Measurements from ENCODE around the gene COMP. TPM values are rescaled to one million over a fixed set of nuclear protein-coding genes. Genes with fewer than 3 reads are reported as not detected.
"Not testable (repeated sequence)": the region's sequence is repeated elsewhere in the genome, so short reads cannot be mapped to it uniquely, and the experiment has no call there.

COMP gene
- total RNA-seq, 1 experiment from 2014 or later, result 0.04 TPM

GRCh38 chr19:18736415-18737336, 54.4 kb downstream of the COMP start:
- Histone ChIP-seq H3K9ac (ENCODE audit: low read length) (no peak overlapping the region), H4K20me1 (ENCODE audit: low read length) (no peaks in the 10 kb centered on the region), H2AFZ (ENCODE audit: low read length) (no peak overlapping the region), H3K9me2 (replicated peaks; ENCODE audit: low read length) (no peaks in the 10 kb centered on the region), H3K9me3 (ENCODE audit: low read length) (no peaks in the 10 kb centered on the region), H3K36me3 (ENCODE audit: low read depth, low read length) (no peaks in the 10 kb centered on the region), H3K27me3 (ENCODE audit: low read length) (no peaks in the 10 kb centered on the region), H3K4me1 (ENCODE audit: insufficient read depth, low read length) (peaks cover 9% of the 10 kb centered on the region; the same call in 1 of the 2 replicates), H3K4me2 (ENCODE audit: low read length) (no peak overlapping the region), H3K27ac (ENCODE audit: low read length) (no peak overlapping the region), H3K79me2 (ENCODE audit: low read length) (no peaks in the 10 kb centered on the region), H3F3A (ENCODE audit: low read length, unreplicated experiment) (no peaks in the 10 kb centered on the region), H3K4me3 (ENCODE audit: low read length) (no peak overlapping the region)
- BruUV-seq (replicated peaks), result no TSS peak
- no peak for TF ChIP-seq EZH2phosphoT487 (IDR thresholded peaks at IDR 0.05; ENCODE audit: borderline replicate concordance, low read length)
- TF ChIP-seq CTCF (conservative IDR thresholded peaks at IDR 0.05; ENCODE audit: low read depth, low read length), result no peak
- TF ChIP-seq EZH2 (IDR thresholded peaks at IDR 0.05; ENCODE audit: low read length, unreplicated experiment), result no peak
- CTCF ChIA-PET, result no interaction called here
- intact Hi-C loops (cut with micrococcal nuclease), result no loop called here
- ATAC-seq (no peak), DNase-seq (no peak)
- POLR2A ChIA-PET (ENCODE audit: unreplicated experiment), result no interaction called here

DNA sequence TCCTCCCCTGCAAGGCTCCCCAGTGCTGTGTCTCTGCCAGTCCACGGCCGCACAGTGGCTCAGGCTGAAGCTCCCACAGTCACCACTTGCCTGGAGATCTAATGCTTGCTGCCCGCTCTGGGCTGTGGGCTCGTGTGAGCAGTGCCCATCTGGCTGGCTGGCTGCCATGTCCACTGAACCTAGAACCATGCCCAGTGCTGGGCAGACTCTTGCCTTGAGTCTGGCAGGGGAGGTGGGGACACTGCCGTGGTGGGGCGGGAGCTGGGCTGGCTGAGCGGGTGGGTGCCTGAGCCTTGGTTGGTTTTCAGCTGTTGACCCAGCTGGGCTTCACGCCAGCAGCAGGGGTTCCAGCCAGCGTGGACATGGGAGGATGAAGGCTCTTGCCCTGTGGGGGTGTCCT, 55.4 kb downstream of the COMP start:
- H3K36me3 ChIP-seq (ENCODE audit: low read depth, low read length), result no peaks in the 10 kb centered on the region
- no peaks in the 10 kb centered on the region for H3K9me2 ChIP-seq (replicated peaks; ENCODE audit: low read length)
- H3K9ac ChIP-seq (ENCODE audit: low read length), result no peak overlapping the region
- H4K20me1 ChIP-seq (ENCODE audit: low read length), result no peaks in the 10 kb centered on the region
- ATAC-seq, result no peak
- CTCF ChIA-PET, result no interaction called here
- H3F3A ChIP-seq (ENCODE audit: low read length, unreplicated experiment), result no peaks in the 10 kb centered on the region
- no peak overlapping the region for H3K27ac ChIP-seq (ENCODE audit: low read length)
- H2AFZ ChIP-seq (ENCODE audit: low read length), result no peak overlapping the region
- intact Hi-C loops (cut with micrococcal nuclease), result no loop called here
- no peaks in the 10 kb centered on the region for H3K4me1 ChIP-seq (ENCODE audit: insufficient read depth, low read length)
- DNase-seq, result no peak
- no TSS peak for BruUV-seq (replicated peaks)
- H3K4me2 ChIP-seq (ENCODE audit: low read length), result no peak overlapping the region
- POLR2A ChIA-PET (ENCODE audit: unreplicated experiment), result no interaction called here
- no peak overlapping the region for H3K4me3 ChIP-seq (ENCODE audit: low read length)
- H3K27me3 ChIP-seq (ENCODE audit: low read length), result no peaks in the 10 kb centered on the region
- no peaks in the 10 kb centered on the region for H3K79me2 ChIP-seq (ENCODE audit: low read length)
- H3K9me3 ChIP-seq (ENCODE audit: low read length), result no peaks in the 10 kb centered on the region
- TF ChIP-seq CTCF (conservative IDR thresholded peaks at IDR 0.05; ENCODE audit: low read depth, low read length), result no peak
- no peak for TF ChIP-seq EZH2 (IDR thresholded peaks at IDR 0.05; ENCODE audit: low read length, unreplicated experiment)
- no peak for TF ChIP-seq EZH2phosphoT487 (IDR thresholded peaks at IDR 0.05; ENCODE audit: borderline replicate concordance, low read length)

- H3K4me2 ChIP-seq (ENCODE audit: low read length), result no peak overlapping the region
- no peak overlapping the region for H3K27ac ChIP-seq (ENCODE audit: low read length)
- no peak overlapping the region for H2AFZ ChIP-seq (ENCODE audit: low read length)
- TF ChIP-seq EZH2phosphoT487 (IDR thresholded peaks at IDR 0.05; ENCODE audit: borderline replicate concordance, low read length) (no peak), EZH2 (IDR thresholded peaks at IDR 0.05; ENCODE audit: low read length, unreplicated experiment) (no peak), CTCF (conservative IDR thresholded peaks at IDR 0.05; ENCODE audit: low read depth, low read length) (no peak)
- no TSS peak for BruUV-seq (replicated peaks)
- no peaks in the 10 kb centered on the region for H4K20me1 ChIP-seq (ENCODE audit: low read length)
- no peak overlapping the region for H3K9ac ChIP-seq (ENCODE audit: low read length)
- H3K27me3 ChIP-seq (ENCODE audit: low read length), result no peaks in the 10 kb centered on the region
- DNase-seq (no peak), ATAC-seq (no peak)
- H3K36me3 ChIP-seq (ENCODE audit: low read depth, low read length), result no peaks in the 10 kb centered on the region
- H3K9me3 ChIP-seq (ENCODE audit: low read length), result no peaks in the 10 kb centered on the region
- no peak overlapping the region for H3K4me3 ChIP-seq (ENCODE audit: low read length)
- no peaks in the 10 kb centered on the region for H3F3A ChIP-seq (ENCODE audit: low read length, unreplicated experiment)
- intact Hi-C loops (cut with micrococcal nuclease), result no loop called here
- ChIA-PET POLR2A (ENCODE audit: unreplicated experiment) (no interaction called here), CTCF (no interaction called here)
- H3K9me2 ChIP-seq (replicated peaks; ENCODE audit: low read length), result no peaks in the 10 kb centered on the region
- no peaks in the 10 kb centered on the region for H3K79me2 ChIP-seq (ENCODE audit: low read length)
- H3K4me1 ChIP-seq (ENCODE audit: insufficient read depth, low read length), result no peaks in the 10 kb centered on the region
These were observed 55.8 kb downstream of the COMP start for GRCh38 chr19:18735324-18735723.

GRCh38 chr19:18733762-18734332, 57.3 kb downstream of the COMP start:
- H3K27me3 ChIP-seq (ENCODE audit: low read length); DNase-seq; H4K20me1 ChIP-seq (ENCODE audit: low read length); H3K9me2 ChIP-seq (replicated peaks; ENCODE audit: low read length); H3K9me3 ChIP-seq (ENCODE audit: low read length); H3K79me2 ChIP-seq (ENCODE audit: low read length); ATAC-seq; H3K36me3 ChIP-seq (ENCODE audit: low read depth, low read length); intact Hi-C loops (cut with micrococcal nuclease); CTCF ChIA-PET; H3K9ac ChIP-seq (ENCODE audit: low read length); BruUV-seq (replicated peaks); H3F3A ChIP-seq (ENCODE audit: low read length, unreplicated experiment); H3K27ac ChIP-seq (ENCODE audit: low read length); H3K4me3 ChIP-seq (ENCODE audit: low read length); H3K4me2 ChIP-seq (ENCODE audit: low read length); POLR2A ChIA-PET (ENCODE audit: unreplicated experiment); H2AFZ ChIP-seq (ENCODE audit: low read length); H3K4me1 ChIP-seq (ENCODE audit: insufficient read depth, low read length): not testable (repeated sequence)
